Cardiac fibroblast (primary cell): Measurements from ENCODE around the gene TLR1.

Experiments used
- DNase-seq, 2 donors: peaks; one replicate each; pipeline versions ENCODE4 v3.0.0 to v3.0.0-alpha.2; 2010; ENCODE audit warnings: low read depth in 2 of 2
- H3K4me3 ChIP-seq, 2 donors: replicated peaks in 1 of 2; 1 replicate in 1 of 2; 2 replicates in 1 of 2; pipeline ENCODE4 v1.5.1; 2011; ENCODE audit warnings: low read depth in 2 of 2, low read length in 2 of 2, mild to moderate bottlenecking in 2 of 2, moderate library complexity in 1 of 2
- TF ChIP-seq, protein P1 (sequence below): IDR thresholded peaks from one replicate; pipeline ENCODE4 v1.5.1; 2011; ENCODE audit warnings: low read depth, mild to moderate bottlenecking, low read length, inconsistent platforms

TLR1 gene

DNA sequence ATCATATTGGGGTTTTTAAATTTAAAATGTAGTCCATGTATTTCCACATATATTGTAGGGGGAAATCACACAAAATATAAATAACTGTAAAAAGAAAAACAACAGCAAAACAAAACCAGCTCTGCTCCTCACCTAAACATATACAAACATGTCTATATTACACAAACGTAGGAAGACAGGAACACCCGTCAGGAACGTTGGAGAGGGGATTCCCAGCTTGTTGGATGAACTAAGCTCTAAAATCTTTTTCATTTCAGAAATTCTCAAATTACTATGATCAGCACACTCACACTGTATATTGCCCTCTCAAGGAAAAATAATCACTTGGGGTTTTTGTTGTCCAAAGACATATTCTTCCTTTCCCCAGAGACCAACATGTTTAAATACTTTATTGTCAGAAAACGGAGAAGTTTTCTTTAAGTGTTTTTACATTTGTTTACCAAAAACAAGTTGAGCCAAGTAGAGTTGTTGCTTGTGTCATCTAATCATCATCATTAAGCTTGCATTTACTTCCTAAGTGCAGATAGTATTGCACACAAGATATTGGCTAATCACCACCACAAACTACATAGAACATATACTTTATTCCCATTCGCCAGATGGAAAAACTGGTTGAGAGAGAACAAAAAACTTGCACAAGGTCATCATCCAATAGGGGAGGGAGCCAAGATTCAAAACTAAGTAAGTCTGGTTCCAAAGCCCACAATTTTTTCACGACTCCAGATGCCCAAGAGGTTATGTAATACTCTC is 19.4 kb downstream of the TLR1 start:
- no peak overlapping the region for H3K4me3 ChIP-seq
- TF ChIP-seq, protein P1, sequence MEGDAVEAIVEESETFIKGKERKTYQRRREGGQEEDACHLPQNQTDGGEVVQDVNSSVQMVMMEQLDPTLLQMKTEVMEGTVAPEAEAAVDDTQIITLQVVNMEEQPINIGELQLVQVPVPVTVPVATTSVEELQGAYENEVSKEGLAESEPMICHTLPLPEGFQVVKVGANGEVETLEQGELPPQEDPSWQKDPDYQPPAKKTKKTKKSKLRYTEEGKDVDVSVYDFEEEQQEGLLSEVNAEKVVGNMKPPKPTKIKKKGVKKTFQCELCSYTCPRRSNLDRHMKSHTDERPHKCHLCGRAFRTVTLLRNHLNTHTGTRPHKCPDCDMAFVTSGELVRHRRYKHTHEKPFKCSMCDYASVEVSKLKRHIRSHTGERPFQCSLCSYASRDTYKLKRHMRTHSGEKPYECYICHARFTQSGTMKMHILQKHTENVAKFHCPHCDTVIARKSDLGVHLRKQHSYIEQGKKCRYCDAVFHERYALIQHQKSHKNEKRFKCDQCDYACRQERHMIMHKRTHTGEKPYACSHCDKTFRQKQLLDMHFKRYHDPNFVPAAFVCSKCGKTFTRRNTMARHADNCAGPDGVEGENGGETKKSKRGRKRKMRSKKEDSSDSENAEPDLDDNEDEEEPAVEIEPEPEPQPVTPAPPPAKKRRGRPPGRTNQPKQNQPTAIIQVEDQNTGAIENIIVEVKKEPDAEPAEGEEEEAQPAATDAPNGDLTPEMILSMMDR, result no peak
- DNase-seq, result no peak

DNA sequence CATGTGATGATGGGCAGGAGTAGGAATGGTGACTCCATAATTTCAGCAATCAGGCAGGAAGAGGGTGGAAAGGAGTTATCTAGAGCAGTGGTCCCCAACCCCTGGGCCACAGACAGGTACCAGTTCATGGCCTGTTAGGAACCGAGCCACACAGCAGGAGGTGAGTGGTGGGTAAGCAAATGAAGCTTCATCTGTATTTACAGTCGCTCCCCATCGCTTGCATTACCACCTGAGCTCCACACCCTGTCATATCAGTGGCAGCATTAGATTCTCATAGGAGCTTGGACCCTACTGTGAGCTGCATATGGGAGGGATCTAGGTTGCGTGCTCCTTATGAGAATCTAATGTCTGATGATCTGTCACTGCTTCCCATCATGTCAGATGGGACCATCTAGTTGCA is 20.4 kb downstream of the TLR1 start:
- DNase-seq, result no peak
- H3K4me3 ChIP-seq, result no peak overlapping the region
- TF ChIP-seq, protein P1, result no peak

DNA sequence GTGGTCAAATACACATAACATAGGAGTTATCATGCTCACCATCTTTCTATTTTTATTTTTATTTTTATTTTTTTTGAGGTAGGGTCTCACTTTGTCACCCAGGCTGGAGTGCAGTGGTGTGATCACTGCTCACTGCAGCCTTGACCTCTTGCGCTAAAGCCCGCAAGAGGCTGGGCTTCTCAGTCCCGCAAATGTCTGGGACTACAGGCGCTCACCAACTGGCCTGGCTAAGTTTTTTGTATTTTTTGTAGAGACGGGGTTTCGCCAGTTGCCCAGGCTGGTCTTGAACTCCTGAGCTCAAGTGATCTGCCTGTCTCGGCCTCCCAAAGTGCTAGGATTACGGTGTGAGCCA is 21.5 kb downstream of the TLR1 start:
- TF ChIP-seq, protein P1, result no peak
- no peak for DNase-seq
- H3K4me3 ChIP-seq, result no peak overlapping the region

DNA sequence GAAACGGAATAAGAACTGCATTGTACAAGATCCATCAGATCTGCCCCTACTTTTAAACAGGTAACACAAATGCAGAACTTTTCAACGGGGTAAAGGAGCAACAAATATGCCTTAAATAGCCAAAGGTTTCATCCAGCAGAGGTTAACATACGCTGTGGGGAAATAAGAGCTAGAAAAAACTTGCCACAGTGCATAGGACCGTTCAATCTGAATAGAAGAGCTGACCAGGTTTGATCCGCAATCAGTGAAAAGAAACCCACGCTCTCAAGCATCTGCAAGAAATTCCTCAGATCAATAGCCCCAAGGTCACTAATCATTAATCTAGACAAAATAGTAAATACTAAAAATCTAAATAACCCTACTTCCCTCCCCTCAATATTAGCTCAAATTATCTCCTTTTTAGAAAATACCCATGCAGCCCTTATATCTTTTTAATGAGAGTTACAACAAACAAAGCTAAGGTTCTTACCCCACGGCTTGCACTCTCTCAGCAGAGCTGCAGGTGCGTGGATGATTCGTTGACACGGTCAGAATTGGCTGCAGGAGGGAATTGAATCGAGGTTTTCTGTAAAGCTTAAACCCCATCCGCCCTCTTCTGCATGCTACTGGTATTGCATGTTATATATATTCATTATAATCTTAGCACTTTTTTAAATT is 22.0 kb downstream of the TLR1 start, which contains the start of gene TLR10:
Gene TLR10 (minus strand): TSS at position 539 of the 657 bp plus-strand sequence. CDS start 7,400 bp downstream, outside the sequence.
- TF ChIP-seq, protein P1, result peak; percentile 57
- H3K4me3 ChIP-seq, result no peak within 1 kb of the TSS
- peak; percentile 63 to 73 for DNase-seq

DNA sequence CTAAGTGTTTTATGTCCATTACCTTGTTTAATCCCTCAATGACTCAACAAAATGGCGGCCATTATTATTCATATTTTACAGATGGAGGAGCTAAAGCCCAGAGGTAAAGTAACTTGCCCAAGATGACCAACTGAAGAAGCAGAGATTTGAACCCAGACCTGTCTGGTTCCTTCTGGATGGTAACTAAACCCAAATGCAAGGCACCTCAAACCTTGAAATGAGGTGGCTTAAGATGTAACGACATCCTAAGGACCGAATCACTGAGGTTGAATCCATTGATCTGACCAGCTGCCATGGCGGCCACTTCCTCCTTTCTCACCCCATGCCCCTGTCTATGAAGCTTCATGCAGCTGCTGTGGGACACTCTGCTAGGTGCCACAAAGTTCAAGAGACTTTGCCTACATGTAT is 22.7 kb downstream of the TLR1 start:
- H3K4me3 ChIP-seq, result no peak overlapping the region
- DNase-seq, result no peak
- TF ChIP-seq, protein P1, result no peak

DNA sequence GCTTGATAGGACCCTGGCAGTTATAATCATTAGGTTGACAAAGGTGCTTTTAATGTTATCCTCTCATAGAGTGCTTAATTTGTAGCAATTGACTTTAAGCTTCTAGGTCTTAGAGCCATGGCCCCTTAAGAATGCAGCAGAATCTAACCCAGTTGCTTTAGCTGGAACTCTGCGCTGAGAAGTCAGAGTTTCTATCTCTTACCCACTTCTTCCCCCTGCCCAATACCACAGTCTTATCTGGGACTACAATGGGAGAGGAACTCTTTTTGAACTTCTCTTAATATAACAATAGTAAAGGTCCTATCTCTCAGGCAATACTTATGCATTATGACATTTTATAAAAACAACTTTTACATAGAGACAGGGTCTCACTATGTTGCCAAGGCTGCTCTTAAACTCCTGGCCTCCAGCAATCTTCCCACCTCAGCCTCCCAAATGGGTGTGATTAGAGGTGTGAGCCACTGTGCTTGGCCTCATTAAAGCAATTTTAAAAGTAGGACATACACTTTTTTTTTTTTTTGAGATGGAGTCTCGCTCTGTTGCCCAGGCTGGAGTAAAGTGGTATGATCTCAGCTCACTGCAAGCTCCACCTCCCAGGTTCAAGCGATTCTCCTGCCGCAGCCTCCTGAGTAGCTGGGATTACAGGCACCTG is 23.6 kb downstream of the TLR1 start:
- TF ChIP-seq, protein P1, result no peak
- no peak overlapping the region for H3K4me3 ChIP-seq

More for the DNA sequence above, 23.6 kb downstream of the TLR1 start:
- DNase-seq, result no peak
